H9 (cell line): Measurements from ENCODE around the gene LRRC36. TPM values are rescaled to one million over a fixed set of nuclear protein-coding genes. Genes with fewer than 3 reads are reported as not detected.

Experiments used
- DNase-seq: peaks from one replicate; pipeline ENCODE4 v3.0.0-alpha.2; 2017
- H2AFZ ChIP-seq: one replicate; pipeline ENCODE4 v1.6.1; 2013; ENCODE audit warnings: mild to moderate bottlenecking, low read length, control low read depth, moderate library complexity
- H2AK5ac ChIP-seq: 2 replicates; pipeline ENCODE4 v1.6.1; 2013; ENCODE audit warnings: low read length, control low read depth, mixed read lengths; ENCODE audit not compliant: insufficient read length
- H2BK120ac ChIP-seq: one replicate; pipeline ENCODE4 v1.6.1; 2013; ENCODE audit warnings: low read depth, mild to moderate bottlenecking, low read length, control low read depth, inconsistent platforms; ENCODE audit not compliant: poor library complexity, severe bottlenecking
- H2BK12ac ChIP-seq: 2 replicates; pipeline ENCODE4 v1.6.1; 2013; ENCODE audit warnings: low read length, control low read depth, mixed read lengths, low read depth; ENCODE audit not compliant: insufficient read length
- H2BK15ac ChIP-seq: 2 replicates; pipeline ENCODE4 v1.6.1; 2013; ENCODE audit warnings: low read depth, low read length, control low read depth
- H2BK20ac ChIP-seq: one replicate; pipeline ENCODE4 v1.6.1; 2013; ENCODE audit warnings: low read depth, mild to moderate bottlenecking, low read length, control low read depth, inconsistent platforms; ENCODE audit not compliant: poor library complexity, severe bottlenecking
- H2BK5ac ChIP-seq: 2 replicates; pipeline ENCODE4 v1.6.1; 2013; ENCODE audit warnings: low read length, control low read depth, mixed read lengths; ENCODE audit not compliant: insufficient read length
- H3K14ac ChIP-seq: 2 replicates; pipeline ENCODE4 v1.6.1; 2013; ENCODE audit warnings: low read length, control low read depth; ENCODE audit not compliant: insufficient read depth
- H3K18ac ChIP-seq: 2 replicates; pipeline ENCODE4 v1.6.1; 2013; ENCODE audit warnings: low read depth, mild to moderate bottlenecking, mixed read lengths, low read length, control low read depth; ENCODE audit not compliant: insufficient read length
- H3K23ac ChIP-seq: 2 replicates; pipeline ENCODE4 v1.6.1; 2013; ENCODE audit warnings: low read length, control low read depth, mixed read lengths, low read depth; ENCODE audit not compliant: insufficient read length
- H3K23me2 ChIP-seq: 2 replicates; pipeline ENCODE4 v1.6.1; 2013; ENCODE audit warnings: low read depth, mild to moderate bottlenecking, mixed read lengths, low read length, control low read depth; ENCODE audit not compliant: insufficient read length, poor library complexity, severe bottlenecking
- H3K27ac ChIP-seq: 2 replicates; pipeline ENCODE4 v1.5.1; 2013; ENCODE audit warnings: low read length, control low read depth, mixed read lengths, low read depth; ENCODE audit not compliant: insufficient read length
- H3K27me3 ChIP-seq: 2 replicates; pipeline ENCODE4 v1.6.1; 2013; ENCODE audit warnings: low read length, control low read depth, inconsistent platforms; ENCODE audit not compliant: insufficient read depth
- H3K4ac ChIP-seq: 2 replicates; pipeline ENCODE4 v1.6.1; 2013; ENCODE audit warnings: low read depth, mild to moderate bottlenecking, control low read depth, inconsistent platforms, low read length, moderate library complexity
- H3K4me1 ChIP-seq: 2 replicates; pipeline ENCODE4 v1.6.1; 2013; ENCODE audit warnings: low read length, control low read depth, inconsistent platforms; ENCODE audit not compliant: insufficient read depth
- H3K4me2 ChIP-seq: 2 replicates; pipeline ENCODE4 v1.6.1; 2013; ENCODE audit warnings: low read length, control low read depth, mixed read lengths; ENCODE audit not compliant: insufficient read length, insufficient read depth
- H3K56ac ChIP-seq: 2 replicates; pipeline ENCODE4 v1.6.1; 2013; ENCODE audit warnings: low read depth, mild to moderate bottlenecking, mixed read lengths, low read length, control low read depth; ENCODE audit not compliant: insufficient read length
- H3K79me1 ChIP-seq: 2 replicates; pipeline ENCODE4 v1.6.1; 2013; ENCODE audit warnings: low read depth, mild to moderate bottlenecking, moderate library complexity, low read length, control low read depth, inconsistent platforms; ENCODE audit not compliant: insufficient read depth, poor library complexity, severe bottlenecking
- H3K79me2 ChIP-seq: 2 replicates; pipeline ENCODE4 v1.6.1; 2013; ENCODE audit warnings: low read length, control low read depth, inconsistent platforms; ENCODE audit not compliant: insufficient read depth
- H3K9ac ChIP-seq: 2 replicates; pipeline ENCODE4 v1.6.1; 2013; ENCODE audit warnings: low read length, control low read depth, mixed read lengths; ENCODE audit not compliant: insufficient read length; ENCODE audit errors: extremely low read depth
- H3K9me3 ChIP-seq: one replicate; pipeline ENCODE4 v1.6.1; 2013; ENCODE audit warnings: low read depth, low read length, inconsistent platforms; ENCODE audit not compliant: control insufficient read depth
- H3T11ph ChIP-seq: one replicate; pipeline ENCODE4 v1.6.1; 2013; ENCODE audit warnings: mild to moderate bottlenecking, low read length, control low read depth, inconsistent platforms
- H4K20me1 ChIP-seq: one replicate; pipeline ENCODE4 v1.6.1; 2013; ENCODE audit not compliant: control insufficient read depth, insufficient read length, insufficient read depth
- H4K5ac ChIP-seq: 2 replicates; pipeline ENCODE4 v1.6.1; 2013; ENCODE audit warnings: low read depth, mild to moderate bottlenecking, mixed read lengths, low read length, control low read depth; ENCODE audit not compliant: insufficient read length
- H4K8ac ChIP-seq: replicated peaks from 2 replicates; pipeline ENCODE4 v1.6.1; 2013; ENCODE audit warnings: low read length, control low read depth, mixed read lengths, low read depth; ENCODE audit not compliant: insufficient read length
- H4K91ac ChIP-seq: 2 replicates; pipeline ENCODE4 v1.6.1; 2013; ENCODE audit warnings: low read depth, mild to moderate bottlenecking, moderate library complexity, mixed read lengths, low read length, control low read depth; ENCODE audit not compliant: insufficient read length
- H3K27ac Mint-ChIP-seq, 3 experiments: 2 replicates in 2 of 3; 3 replicates in 1 of 3; pipeline ENCODE4 v1.8.0; 2020 to 2021; ENCODE audit warnings: mixed read lengths in 3 of 3, mild to moderate bottlenecking in 1 of 3, moderate library complexity in 1 of 3
- H3K27me3 Mint-ChIP-seq: 2 replicates; pipeline ENCODE4 v1.8.0; 2021; ENCODE audit warnings: low read depth, mild to moderate bottlenecking, moderate library complexity, mixed read lengths
- H3K36me3 Mint-ChIP-seq, 3 experiments: 2 replicates in 2 of 3; 3 replicates in 1 of 3; pipeline ENCODE4 v1.8.0; 2020 to 2021; ENCODE audit warnings: low read depth in 3 of 3, mixed read lengths in 3 of 3; ENCODE audit not compliant: insufficient read depth in 1 of 3
- H3K4me1 Mint-ChIP-seq, 2 experiments: 2 replicates each; pipeline ENCODE4 v1.8.0; 2020; ENCODE audit warnings: mixed read lengths in 2 of 2
- H3K4me3 Mint-ChIP-seq, 2 experiments: 2 replicates in 1 of 2; 3 replicates in 1 of 2; pipeline ENCODE4 v1.8.0; 2020 to 2021; ENCODE audit warnings: mild to moderate bottlenecking in 2 of 2, mixed read lengths in 2 of 2, moderate library complexity in 1 of 2
- H3K9me3 Mint-ChIP-seq, 2 experiments: 2 replicates in 1 of 2; 3 replicates in 1 of 2; pipeline ENCODE4 v1.8.0; 2020; ENCODE audit warnings: mild to moderate bottlenecking in 2 of 2, mixed read lengths in 2 of 2, moderate library complexity in 1 of 2
- CTCF ChIP-seq: fragments of 200-600 bp; sonication (generic); conservative IDR thresholded peaks from 3 replicates; pipeline ENCODE4 v1.8.0; 2021; ENCODE audit warnings: antibody characterized with exemption, mild to moderate bottlenecking
- WGBS: extraction: QIAGEN DNeasy Blood & Tissue Kit; methylation state at CpG from one replicate; pipeline ENCODE4 v1.1.7; 2013; ENCODE audit warnings: missing lambda C conversion rate, low lambda C conversion rate, mixed read lengths; ENCODE audit not compliant: insufficient read length; ENCODE audit errors: extremely low coverage; 5-methylcytosine and 5-hydroxymethylcytosine counted together
- total RNA-seq: library from RNA; stranded (reverse); gene quantifications from 2 replicates; pipeline ENCODE4 v1.2.1, GENCODE V29; 2021

LRRC36 gene
- total RNA-seq, 1 experiment from 2014 or later: not detected

- peaks cover 29 to 45% of the 10 kb centered on the region in 2 experiments for H3K4me1 Mint-ChIP-seq
Measured at GRCh38 chr16:67390816-67391423, 64.3 kb downstream of the LRRC36 start.

More at GRCh38 chr16:67390816-67391423, 64.3 kb downstream of the LRRC36 start:
- H3K79me2 ChIP-seq: no peaks in the 10 kb centered on the region
- H3K27ac ChIP-seq: no peak overlapping the region
- no peak overlapping the region for H2BK5ac ChIP-seq
- no peak overlapping the region for H3K14ac ChIP-seq
- Mint-ChIP-seq H3K27ac (peak overlapping the region in 1 of 3 experiments; percentile 65; a peak in 1 of 7 replicates), H3K36me3 (no peaks in the 10 kb centered on the region), H3K4me3 (no peak overlapping the region), H3K27me3 (peaks cover 78% of the 10 kb centered on the region), H3K9me3 (no peaks in the 10 kb centered on the region)
- H3K18ac ChIP-seq: no peak overlapping the region
- no peaks in the 10 kb centered on the region for H3K9me3 ChIP-seq
- H3K9ac ChIP-seq: no peak overlapping the region
- H3K4me1 ChIP-seq: peaks cover 4% of the 10 kb centered on the region; the same call in 1 of the 2 replicates
- H2AFZ ChIP-seq: no peak overlapping the region
- no peak for TF ChIP-seq CTCF
- H2BK20ac ChIP-seq: no peak overlapping the region
- no peak overlapping the region for H3K56ac ChIP-seq
- no peak overlapping the region for H3T11ph ChIP-seq
- no peak overlapping the region for H2BK15ac ChIP-seq
- H4K20me1 ChIP-seq: no peaks in the 10 kb centered on the region
- no peak for DNase-seq
- H3K4me2 ChIP-seq: no peak overlapping the region
- H3K27me3 ChIP-seq: peaks cover 25% of the 10 kb centered on the region; the same call in 1 of the 2 replicates
- no peak overlapping the region for H2BK12ac ChIP-seq
- H4K8ac ChIP-seq: no peak overlapping the region
- H4K5ac ChIP-seq: no peak overlapping the region
- H2AK5ac ChIP-seq: no peak overlapping the region
- no peaks in the 10 kb centered on the region for H3K79me1 ChIP-seq
- no peak overlapping the region for H3K23ac ChIP-seq
- H4K91ac ChIP-seq: no peak overlapping the region
- no peak overlapping the region for H3K4ac ChIP-seq
- no CpG with 5 or more reads among the region's 11 CpGs for WGBS
- H3K23me2 ChIP-seq: peaks cover 3% of the 10 kb centered on the region
- no peak overlapping the region for H2BK120ac ChIP-seq
